GM18519 (cell line): Measurements from ENCODE around the gene TMPRSS6.

Experiments used
- ATAC-seq: cut with Tn5 transposase; IDR thresholded peaks from one replicate; pipeline ENCODE4 v1.9.1; 2021; ENCODE audit warnings: mild to moderate bottlenecking, moderate library complexity; ENCODE audit not compliant: unreplicated experiment, low FRiP score

Gene TMPRSS6

GRCh38 chr22:37069719-37070118, 39.8 kb downstream of the TMPRSS6 start:
- no peak for ATAC-seq

GRCh38 chr22:37069319-37069718, 40.2 kb downstream of the TMPRSS6 start:
- ATAC-seq = no peak

- no peak for ATAC-seq
Observed at GRCh38 chr22:37068859-37069258, 40.7 kb downstream of the TMPRSS6 start.

GRCh38 chr22:37067428-37067827, 42.1 kb downstream of the TMPRSS6 start:
- no peak for ATAC-seq

GRCh38 chr22:37065961-37066360, 43.6 kb downstream of the TMPRSS6 start:
- no peak for ATAC-seq

GRCh38 chr22:37065180-37065579, 44.3 kb downstream of the TMPRSS6 start:
- ATAC-seq = no peak

- ATAC-seq = no peak
Observed at GRCh38 chr22:37064553-37064952, 45.0 kb downstream of the TMPRSS6 start.

GRCh38 chr22:37063431-37064420, 45.8 kb downstream of the TMPRSS6 start:
- no peak for ATAC-seq

- ATAC-seq = no peak
Observed at GRCh38 chr22:37062702-37063381, 46.7 kb downstream of the TMPRSS6 start.

- ATAC-seq = no peak
Observed at GRCh38 chr22:37062376-37062675, 47.2 kb downstream of the TMPRSS6 start.

GRCh38 chr22:37061611-37062375, 47.7 kb downstream of the TMPRSS6 start:
- no peak for ATAC-seq

GRCh38 chr22:37060801-37061610, 48.5 kb downstream of the TMPRSS6 start:
- ATAC-seq = no peak

GRCh38 chr22:37059876-37060449, 49.5 kb downstream of the TMPRSS6 start:
- no peak for ATAC-seq

- no peak for ATAC-seq
Observed at GRCh38 chr22:37058917-37059701, 50.4 kb downstream of the TMPRSS6 start.

- ATAC-seq = no peak
Observed at GRCh38 chr22:37057796-37058510, 51.6 kb downstream of the TMPRSS6 start.

GRCh38 chr22:37057226-37057625, 52.3 kb downstream of the TMPRSS6 start:
- no peak for ATAC-seq

GRCh38 chr22:37056246-37056645, 53.3 kb downstream of the TMPRSS6 start:
- no peak for ATAC-seq

GRCh38 chr22:37054600-37055365, 54.7 kb downstream of the TMPRSS6 start:
- ATAC-seq = no peak
